Activated CD8-positive, alpha-beta memory T cell treated with anti-CD3 and anti-CD28 coated beads for 4 hours (primary cell): ENCODE results near the gene ZBTB20.

ENCODE experiments used
- DNase-seq, 2 donors: peaks; one replicate each; pipeline ENCODE4 v3.0.0-alpha.2; 2020; ENCODE audit warnings: low read depth in 2 of 2

Gene ZBTB20

DNA sequence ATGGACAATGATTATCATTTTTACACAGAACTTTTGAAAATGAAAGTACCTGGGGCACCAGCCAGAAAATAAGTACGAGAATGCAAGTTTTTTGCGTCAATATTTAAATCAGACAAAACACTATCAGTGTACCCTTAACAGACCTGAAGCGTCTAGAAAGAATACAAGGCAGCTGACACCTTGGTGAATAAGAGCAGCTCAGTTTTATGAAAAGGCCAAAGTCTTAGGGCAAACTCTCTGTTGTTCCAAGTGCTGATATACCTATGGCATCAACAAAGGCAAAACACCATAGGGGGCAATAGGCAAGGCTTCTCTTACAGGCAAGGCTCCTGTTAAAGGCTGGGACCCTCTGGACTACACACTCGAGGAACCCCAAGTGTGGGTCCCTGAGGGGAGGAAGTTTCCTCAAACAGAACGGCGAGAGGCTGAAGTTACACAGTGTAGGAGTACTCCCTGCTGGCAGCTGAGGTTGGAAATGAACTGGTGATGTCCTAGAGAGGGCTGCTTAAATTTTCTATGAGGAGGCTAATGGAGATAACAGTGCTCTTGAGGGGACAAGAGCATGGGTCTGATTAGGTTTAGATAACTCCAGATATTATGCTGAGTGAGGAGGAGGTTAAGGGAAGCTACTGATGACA lies 562.2 kb downstream of the ZBTB20 start:
- no peak for DNase-seq

DNA sequence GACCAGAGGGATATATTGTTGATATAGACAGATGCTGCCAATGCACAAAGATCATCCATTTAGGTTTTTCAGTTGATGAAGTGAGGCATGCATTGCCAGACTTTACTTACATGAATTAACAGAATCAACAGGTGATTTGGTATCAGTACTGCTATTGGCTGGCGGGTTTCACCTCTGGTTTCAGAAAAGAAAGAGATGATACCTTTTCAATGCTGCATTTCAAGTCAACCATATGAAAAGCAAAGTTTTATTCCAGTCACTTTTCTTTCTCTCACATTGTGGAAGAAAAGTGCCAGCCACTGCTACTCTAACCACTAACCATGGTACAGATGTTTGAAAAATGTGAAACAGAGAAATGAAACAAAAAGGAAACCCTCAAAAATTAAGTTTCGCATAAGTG lies 564.2 kb downstream of the ZBTB20 start:
- no peak for DNase-seq

DNA sequence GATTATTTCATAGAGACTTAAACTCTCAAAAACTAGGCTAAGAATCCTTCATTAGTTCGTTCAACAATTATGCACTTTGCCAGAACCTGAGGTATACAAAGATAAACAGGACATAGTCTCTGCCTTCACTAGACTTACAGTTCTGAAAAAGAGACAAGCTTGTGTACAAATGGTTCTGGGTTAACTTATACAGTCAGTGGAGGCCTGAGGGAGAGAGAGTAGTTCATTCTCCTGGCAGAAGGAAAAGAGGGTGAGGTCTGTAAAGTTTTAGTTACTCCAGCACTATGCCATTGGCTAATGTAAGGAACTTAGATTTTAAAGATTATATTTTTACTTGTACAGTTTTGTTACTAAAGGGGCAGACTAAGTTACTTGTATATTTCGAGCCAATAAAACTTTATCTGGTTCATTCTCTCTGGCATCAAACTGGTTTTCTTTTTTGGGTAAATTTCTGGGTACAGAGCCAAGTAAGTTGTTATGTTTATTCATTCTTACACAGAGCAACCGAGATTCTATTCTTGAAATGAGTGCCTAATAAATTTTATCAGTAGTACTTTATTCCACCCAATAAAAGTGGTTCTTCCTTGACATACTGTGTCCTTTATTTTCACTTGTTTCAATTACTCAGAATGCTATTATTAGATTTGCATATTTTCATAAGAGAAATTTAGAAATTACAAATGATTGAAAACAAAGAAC lies 574.6 kb downstream of the ZBTB20 start:
- no peak for DNase-seq

DNA sequence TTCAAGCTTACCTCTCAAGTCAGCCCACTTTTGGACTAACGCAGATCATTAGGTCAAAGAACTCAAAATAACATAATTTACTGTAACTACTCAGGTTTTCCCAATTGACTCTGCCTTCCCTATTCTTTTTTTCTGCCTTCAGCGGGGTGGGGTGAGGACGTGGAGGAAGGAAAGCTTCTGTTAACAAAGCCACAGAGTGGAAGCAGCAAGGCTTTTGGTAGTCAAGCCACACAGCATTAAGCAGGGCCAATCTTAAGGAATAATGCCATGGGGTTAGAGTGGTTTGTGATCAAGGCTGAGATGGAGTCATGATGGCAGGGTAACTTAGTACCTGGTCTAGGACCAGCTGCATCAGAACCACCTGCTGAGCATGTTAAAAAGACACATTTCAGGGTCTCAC lies 575.7 kb downstream of the ZBTB20 start:
- no peak for DNase-seq

DNA sequence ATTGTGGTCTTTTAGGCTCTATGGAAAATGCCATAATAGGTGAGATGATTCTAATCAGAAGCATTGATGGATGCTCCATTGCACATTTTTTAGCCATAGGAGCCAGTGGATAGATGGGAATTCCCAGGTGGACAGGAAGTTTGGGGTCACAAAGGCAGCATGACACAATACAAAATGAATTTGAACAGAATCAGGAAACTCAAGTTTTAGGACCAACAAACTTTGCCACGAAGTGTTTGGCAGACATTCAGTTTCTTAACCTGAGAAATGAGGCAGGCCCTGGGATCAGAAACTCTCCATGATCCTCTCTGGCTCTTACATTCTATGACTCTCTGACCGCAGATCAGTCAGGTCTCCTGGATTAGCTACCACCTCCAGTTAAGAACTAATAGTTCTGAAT lies 577.9 kb downstream of the ZBTB20 start:
- DNase-seq = no peak

DNA sequence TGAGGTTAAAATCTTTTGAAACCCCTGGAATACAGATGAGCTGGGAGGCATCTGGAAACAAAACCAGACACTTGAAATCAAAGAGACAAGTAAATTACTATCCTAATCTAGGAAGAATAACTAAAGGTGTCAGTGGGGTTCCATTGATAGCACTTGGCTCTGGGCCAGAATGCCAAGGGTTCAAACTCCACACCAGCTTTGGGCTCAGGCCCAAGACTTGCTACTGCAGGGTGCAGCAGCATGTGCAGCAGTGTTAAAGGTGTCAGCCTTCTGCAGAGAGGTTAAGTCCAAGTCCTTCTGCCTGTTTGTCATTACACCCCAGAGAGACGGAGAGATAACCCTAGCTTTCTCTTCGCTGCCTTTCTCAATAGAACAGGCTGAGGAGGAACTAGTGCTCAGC lies 579.3 kb downstream of the ZBTB20 start:
- DNase-seq = no peak

DNA sequence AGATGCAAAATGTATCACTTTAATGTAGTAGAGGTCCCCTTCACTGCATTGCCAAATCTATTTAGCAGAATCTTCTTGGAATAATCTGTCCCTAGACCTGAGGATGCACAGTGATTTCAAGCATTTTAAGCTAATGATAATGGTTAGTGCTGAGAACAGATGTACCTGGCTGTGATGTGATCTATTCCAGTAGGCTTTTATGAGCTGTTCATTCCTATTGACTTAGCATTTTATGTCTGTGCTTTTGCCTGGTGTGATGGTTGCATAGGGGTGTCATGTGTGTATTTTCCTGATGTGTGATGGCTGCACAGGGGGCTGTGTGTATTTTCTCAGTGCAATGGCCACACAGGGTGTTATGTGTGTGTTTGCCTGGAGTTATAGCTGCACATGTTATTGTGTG lies 580.3 kb downstream of the ZBTB20 start:
- DNase-seq = no peak

DNA sequence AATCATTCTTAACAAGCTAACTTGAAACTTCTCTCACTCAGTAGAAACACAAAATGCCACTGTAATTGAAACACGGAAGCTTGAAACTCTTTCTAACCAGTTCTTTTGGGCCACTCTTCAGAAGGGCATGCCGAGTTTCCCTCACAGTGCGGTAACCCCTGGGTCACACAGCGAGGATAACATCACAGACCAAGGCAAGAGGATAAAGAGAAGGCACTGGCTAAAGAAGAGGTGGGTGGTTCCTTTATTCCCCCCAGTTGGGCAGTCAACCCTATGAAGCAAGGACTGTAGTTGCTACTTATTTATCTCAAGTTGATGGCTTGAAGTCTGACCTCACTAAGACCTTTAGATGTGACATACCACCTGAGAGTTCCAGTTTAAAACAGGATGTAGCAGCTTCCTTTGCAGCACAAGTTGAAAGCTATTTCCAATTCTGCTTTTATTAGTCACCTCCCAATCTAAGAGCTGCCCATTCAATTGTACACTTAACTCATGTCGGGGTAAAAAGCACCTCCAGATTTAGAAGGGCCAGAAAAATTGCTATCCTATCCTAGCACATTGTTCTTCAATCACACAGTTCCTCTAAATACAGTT lies 580.8 kb downstream of the ZBTB20 start:
- no peak for DNase-seq

DNA sequence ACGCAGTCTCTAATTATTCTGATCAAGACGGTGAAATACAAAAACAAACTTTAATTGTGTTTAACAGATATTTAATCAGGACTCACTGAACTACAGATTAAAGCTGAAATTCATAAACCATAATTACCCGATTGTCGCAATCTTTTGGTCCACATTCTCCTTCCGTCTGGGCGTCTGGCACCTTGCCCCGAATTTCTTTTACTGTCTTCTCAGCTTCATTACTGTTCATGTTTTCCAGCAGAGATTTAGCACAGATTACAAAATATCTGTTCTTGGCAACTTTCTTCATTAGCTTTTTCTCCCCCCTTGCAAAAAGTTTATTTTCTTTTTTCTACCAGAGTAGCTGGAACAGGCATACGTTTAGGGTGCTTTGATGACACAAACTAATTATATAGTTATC lies 581.9 kb downstream of the ZBTB20 start:
- no peak for DNase-seq

DNA sequence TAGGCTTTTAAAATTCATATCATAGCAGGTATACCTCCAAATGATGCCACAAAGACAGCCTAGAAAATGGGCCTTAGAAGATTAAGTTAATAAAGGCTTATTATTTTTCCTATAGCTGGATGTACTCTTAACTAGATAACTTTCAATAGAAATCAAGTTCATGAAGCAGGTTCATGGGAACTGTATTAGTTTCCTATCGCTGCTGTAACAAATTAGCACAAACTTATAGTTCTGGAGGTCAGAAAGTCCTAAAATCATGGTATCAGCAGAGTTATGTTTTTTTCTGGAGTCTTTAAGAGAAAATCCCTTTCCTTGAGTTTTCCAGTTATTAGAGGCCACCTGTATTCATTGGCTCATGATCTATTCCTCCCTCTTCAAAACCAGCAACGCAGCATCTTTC lies 583.4 kb downstream of the ZBTB20 start:
- DNase-seq = no peak

DNA sequence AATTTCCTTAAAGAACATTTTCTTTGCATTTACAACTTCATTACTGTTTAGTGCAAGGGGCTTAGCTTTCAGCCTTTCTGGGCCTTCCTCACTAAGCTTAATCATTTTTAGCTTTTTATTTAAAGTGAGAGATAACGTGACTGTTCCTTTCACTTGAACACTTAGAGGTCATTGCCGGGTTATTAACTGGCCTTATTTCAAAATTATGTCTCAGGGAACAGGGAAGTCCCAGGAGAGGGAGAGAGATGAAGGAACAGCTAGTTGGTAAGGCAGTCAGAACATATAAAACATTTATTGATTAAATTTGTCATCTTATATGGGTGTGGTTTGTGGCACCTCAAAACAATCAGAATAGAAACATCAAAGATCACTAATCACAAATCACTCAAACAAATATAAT lies 584.5 kb downstream of the ZBTB20 start:
- DNase-seq = no peak

DNA sequence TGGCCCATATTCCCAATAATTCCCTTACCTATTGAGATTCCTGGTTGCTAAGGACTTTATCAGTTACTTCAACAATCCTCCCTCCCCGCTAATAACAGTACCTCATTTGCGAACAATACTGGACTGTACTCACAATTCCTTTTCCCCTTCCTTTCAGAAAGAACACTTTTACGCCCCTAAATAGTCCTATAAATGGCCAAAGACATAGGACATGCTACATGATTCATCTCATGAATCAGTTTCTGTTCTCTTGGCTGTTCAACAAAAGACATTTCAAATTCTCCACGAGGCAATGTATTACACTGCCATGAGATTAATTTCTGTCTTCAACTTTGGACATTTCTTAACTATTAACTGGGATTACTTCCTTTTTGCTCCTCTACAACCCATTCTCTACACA lies 588.8 kb downstream of the ZBTB20 start:
- DNase-seq = no peak

DNA sequence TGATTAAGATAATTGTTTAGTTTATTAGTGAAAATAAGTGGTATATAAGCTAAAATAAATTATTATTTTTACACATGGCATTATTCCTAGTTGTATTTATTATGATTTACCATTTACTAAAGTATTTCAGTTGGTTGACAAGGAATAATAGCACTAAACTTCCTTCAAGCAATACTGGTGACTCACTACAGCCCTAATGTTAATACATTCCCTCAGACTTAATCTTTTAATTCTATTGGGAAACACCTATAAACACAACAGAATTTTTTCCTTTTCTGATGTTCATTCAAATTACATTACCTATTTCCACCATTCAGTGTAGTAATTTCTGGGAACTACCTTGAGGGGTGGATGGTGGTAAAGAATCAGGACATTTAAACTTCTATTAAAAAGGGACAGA lies 589.3 kb downstream of the ZBTB20 start:
- no peak for DNase-seq

DNA sequence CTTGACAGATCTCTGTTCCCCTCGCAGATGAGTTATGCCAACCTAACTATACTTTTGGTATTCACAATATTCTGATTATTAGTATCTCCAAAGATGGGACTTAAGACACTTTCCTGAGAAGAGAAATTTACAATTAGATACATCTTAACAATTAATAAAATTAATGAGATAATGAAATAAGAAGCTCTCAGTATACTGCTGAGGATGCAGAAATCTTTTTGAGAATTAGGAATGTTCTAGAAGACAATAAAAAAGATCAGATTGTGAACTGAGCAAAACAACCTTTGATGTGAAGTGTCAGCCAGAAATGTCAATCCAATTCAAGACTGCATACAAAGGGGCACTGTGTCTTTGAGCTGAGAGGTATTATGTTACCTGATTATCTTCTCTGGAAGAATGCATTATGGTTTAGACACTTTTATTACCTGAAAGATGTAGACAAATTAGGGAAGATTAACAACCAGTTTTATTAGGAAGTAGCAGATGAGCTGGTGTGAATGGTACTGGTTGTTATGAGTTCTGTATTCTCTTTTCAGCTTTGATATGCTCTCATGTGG lies 590.4 kb downstream of the ZBTB20 start:
- DNase-seq = no peak

DNA sequence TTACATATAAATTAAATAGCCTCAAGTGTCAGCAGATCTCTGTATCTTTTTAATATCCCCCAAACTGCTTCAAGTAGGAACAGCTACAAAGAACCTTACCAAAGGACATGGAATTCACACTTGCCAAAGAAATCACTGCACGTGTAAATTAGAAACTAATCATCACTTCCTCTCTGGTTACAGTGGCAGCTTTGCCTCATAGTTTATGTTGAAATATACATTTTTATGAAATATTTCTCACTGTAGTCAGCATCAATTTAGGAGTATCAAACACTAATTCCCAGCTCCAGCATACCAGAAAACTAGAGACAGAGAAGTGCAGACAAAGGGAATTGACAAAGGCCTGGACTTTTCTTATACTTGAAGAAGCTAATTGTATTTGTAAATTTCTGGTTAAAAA lies 592.4 kb downstream of the ZBTB20 start:
- no peak for DNase-seq

DNA sequence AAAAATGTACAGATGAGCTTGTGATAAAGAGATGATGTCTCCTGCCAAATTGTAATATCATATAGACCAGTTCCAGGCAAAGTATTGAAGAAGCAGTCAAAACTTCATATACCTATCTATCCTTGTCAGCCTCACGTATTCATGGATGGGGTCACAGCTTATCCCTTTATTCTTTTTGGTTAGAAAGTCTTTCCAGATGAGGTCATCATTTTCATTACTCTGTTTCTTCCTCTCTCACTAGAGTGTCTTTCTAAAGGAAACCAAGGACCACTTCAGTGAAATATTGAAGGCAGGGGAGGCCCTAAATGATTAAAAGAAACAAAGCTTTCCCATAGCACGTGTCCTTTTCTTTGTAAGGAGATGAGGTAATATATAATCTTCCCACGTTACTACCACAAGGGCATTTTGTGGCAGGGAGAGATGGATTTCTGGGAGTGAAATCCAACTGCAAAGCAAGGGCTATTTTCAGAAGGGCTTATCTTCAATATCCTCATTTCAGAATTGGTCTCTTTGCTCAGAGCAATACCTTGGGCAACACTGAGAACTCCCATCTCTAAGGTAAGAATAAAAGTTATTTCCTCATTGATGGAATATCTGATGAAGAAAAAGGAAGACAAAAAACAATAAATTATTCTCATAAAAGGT lies 593.0 kb downstream of the ZBTB20 start:
- no peak for DNase-seq

DNA sequence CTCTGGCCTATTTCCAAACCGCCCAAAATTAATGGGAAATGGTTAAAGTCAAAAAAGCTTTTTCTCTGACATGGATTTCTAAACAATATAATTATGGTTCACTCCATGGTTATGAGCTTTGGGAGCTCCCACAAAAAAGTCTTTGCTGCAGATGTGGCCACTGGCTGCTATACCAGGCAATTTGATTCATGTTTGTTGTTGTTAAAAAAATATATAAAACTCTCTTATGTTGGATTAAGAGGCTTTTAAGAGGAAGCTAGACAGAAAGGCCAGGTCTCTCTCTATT lies 594.6 kb downstream of the ZBTB20 start:
- no peak for DNase-seq

DNA sequence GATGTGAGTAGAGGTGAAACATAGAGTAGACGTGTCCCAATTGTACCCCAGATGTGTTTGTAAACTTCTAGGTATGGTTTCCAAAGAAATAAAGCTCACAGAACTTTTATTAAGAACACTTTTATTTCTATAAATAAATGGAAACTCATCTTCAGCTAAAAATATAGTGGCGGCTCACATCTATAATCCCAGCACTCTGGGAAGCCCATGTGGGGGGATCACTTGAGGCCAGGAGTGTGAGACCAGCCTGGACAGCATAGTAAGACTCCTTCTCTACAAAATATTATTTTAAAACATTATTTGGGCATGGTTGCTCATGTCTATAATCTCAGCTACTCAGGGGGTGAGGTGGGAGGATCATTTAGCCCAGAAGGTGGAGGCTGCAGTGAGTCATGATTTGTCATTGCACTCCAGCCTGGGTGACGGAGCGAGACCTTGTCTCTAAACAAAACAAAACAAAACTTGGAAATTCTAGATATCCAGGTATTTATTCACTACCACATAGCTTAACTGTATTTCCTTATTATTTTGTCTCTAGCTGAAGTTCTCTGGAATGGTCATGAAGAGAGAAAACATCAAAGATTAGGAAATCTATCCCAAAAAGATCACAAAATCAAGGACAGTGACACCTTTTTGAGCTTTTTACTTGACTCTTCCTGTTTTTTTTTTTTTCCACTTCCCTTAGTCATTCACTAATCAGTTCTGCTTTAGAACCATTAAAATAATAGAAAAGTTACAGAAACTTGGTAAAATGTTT lies 595.1 kb downstream of the ZBTB20 start:
- DNase-seq = no peak

DNA sequence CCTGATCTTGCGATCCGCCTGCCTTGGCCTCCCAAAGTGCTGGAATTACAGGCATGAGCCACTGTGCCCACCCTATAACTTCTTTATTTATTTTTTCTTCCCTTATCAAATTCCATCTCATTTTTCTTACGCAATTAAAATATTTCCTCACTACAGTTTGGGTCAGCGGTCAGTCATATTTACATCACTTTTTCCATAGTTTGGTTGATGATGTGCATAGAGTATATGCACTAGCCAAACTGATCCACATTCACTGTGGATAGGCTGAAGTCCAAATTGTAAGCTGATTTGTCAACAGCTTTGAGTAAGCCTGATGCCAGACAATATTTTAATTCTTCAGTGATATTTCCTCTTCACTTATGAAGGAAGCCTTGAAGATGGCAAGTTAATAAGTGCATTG lies 596.9 kb downstream of the ZBTB20 start:
- DNase-seq = no peak

DNA sequence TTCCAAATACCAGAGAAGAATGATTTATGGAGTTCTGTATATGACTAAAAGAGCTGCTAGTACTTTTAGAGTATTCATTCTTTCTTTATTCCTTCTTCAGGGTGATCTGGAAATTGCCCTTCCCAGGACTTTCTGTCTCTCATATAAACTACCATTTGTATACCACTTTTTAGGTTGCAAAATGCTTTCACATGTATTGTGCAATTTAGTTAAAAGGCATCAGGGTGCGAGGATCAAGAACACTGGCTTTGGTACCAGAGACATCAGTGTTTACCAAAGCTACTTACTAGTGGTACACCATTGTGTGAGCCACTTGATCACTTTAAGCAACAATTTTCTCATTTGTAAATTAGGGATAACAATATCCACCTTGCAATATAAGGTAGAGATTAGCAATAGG lies 601.9 kb downstream of the ZBTB20 start:
- DNase-seq = no peak

DNA sequence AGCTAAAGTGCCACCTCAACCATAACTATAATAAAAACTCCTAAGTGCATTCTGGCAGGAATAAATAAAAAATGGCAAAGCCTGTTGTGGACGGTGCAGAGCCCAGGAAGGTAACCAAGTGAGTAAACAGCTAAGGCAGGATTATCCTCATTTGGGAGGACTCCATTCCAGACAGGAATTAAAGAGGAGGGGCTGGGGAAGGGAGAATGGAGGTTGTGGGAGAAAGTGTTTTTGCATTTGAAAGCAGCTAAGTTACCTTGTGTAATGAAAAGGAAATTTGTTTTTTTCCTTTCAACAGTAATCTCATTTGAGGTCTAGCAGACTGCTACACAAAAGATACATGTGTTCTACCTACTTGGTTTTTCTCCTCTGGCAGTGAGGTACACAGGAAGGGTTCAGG lies 604.7 kb downstream of the ZBTB20 start:
- no peak for DNase-seq

DNA sequence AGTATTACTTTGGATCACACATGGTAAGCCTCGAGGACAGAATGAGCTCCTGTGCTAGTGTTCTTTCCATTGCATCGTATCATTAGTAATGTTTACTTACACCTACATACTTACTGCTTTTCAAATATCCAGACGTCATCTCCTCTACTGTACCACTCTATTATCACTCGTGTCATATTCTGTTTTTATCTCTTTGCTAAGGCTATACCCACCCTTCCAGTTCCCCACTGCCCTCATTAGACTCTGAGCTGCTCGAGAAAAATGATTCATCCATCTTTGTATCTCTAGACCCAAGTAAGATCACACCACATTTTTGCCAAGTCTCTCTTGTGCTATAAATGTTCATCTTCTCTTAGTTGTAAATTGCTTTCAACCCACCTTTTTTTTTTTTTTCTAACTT lies 607.6 kb downstream of the ZBTB20 start:
- DNase-seq = no peak
